Loucy (cell line): ENCODE data around the gene DYNLT4.

Source experiments
- H2AFZ ChIP-seq: fragments of 200-600 bp; sonication (generic); 2 replicates; pipeline ENCODE4 v1.6.0; 2016; ENCODE audit warnings: antibody characterized with exemption, mild to moderate bottlenecking, low read length, moderate library complexity
- H3F3A ChIP-seq: fragments of 200-600 bp; 2 replicates; pipeline ENCODE4 v1.6.0; 2016; ENCODE audit warnings: antibody characterized with exemption, low read depth, mild to moderate bottlenecking
- H3K27me3 ChIP-seq: fragments of 200-600 bp; sonication (generic); 2 replicates; pipeline ENCODE4 v1.6.1; 2014; ENCODE audit warnings: low read length, mild to moderate bottlenecking; ENCODE audit not compliant: insufficient read depth, poor library complexity, severe bottlenecking
- H3K36me3 ChIP-seq: fragments of 200-600 bp; sonication (generic); 2 replicates; pipeline ENCODE4 v1.6.1; 2016; ENCODE audit warnings: low read length; ENCODE audit not compliant: insufficient read depth
- H3K4me1 ChIP-seq: fragments of 200-600 bp; sonication (generic); 2 replicates; pipeline ENCODE4 v1.5.1; 2014; ENCODE audit warnings: low read length, mild to moderate bottlenecking; ENCODE audit not compliant: insufficient read depth, poor library complexity, severe bottlenecking
- H3K4me2 ChIP-seq: fragments of 200-600 bp; sonication (generic); 2 replicates; pipeline ENCODE4 v1.6.0; 2014; ENCODE audit warnings: antibody characterized with exemption, low read length, low read depth, mild to moderate bottlenecking; ENCODE audit not compliant: poor library complexity, severe bottlenecking
- H3K4me3 ChIP-seq: fragments of 200-600 bp; sonication (generic); 2 replicates; pipeline ENCODE4 v1.5.1; 2014; ENCODE audit warnings: low read length, mild to moderate bottlenecking, mixed read lengths; ENCODE audit not compliant: poor library complexity, severe bottlenecking
- H3K79me2 ChIP-seq: fragments of 200-600 bp; sonication (generic); 2 replicates; pipeline ENCODE4 v1.6.1; 2014; ENCODE audit warnings: low read length; ENCODE audit not compliant: insufficient read depth
- H3K9ac ChIP-seq: fragments of 200-600 bp; sonication (generic); 2 replicates; pipeline ENCODE4 v1.6.0; 2014; ENCODE audit warnings: mild to moderate bottlenecking, low read depth, low read length, moderate library complexity; ENCODE audit not compliant: poor library complexity, severe bottlenecking
- H3K9me2 ChIP-seq: fragments of 200-600 bp; sonication (generic); replicated peaks from 2 replicates; pipeline ENCODE4 v1.6.1; 2016; ENCODE audit warnings: low read depth, low read length, mixed read lengths
- H3K9me3 ChIP-seq: fragments of 200-600 bp; sonication (generic); 2 replicates; pipeline ENCODE4 v1.6.1; 2014; ENCODE audit warnings: mild to moderate bottlenecking, antibody characterized with exemption, low read length, low read depth; ENCODE audit not compliant: insufficient read depth
- H4K20me1 ChIP-seq: fragments of 200-600 bp; sonication (generic); 2 replicates; pipeline ENCODE4 v1.6.0; 2014; ENCODE audit warnings: antibody characterized with exemption, low read length, mild to moderate bottlenecking; ENCODE audit not compliant: insufficient read depth, poor library complexity, severe bottlenecking
- CTCF ChIP-seq: fragments of 200-600 bp; sonication (generic); conservative IDR thresholded peaks from 2 replicates; pipeline ENCODE4 v1.5.1; 2014; ENCODE audit warnings: mild to moderate bottlenecking, antibody characterized with exemption, low read length
- EZH2phosphoT487 ChIP-seq: fragments of 200-600 bp; IDR thresholded peaks from 2 replicates; pipeline ENCODE4 v1.6.1; 2018; ENCODE audit warnings: antibody characterized with exemption, mild to moderate bottlenecking, moderate library complexity, borderline replicate concordance

DYNLT4 gene

GRCh38 chr1:44834328-44834727, 27.2 kb upstream of the DYNLT4 start:
- H3K79me2 ChIP-seq: no peaks in the 10 kb centered on the region
- H3K9ac ChIP-seq: no peak overlapping the region
- no peaks in the 10 kb centered on the region for H3K27me3 ChIP-seq
- H3K36me3 ChIP-seq: no peaks in the 10 kb centered on the region
- no peaks in the 10 kb centered on the region for H3K9me2 ChIP-seq
- H2AFZ ChIP-seq: no peak overlapping the region
- H4K20me1 ChIP-seq: no peaks in the 10 kb centered on the region
- no peaks in the 10 kb centered on the region for H3K4me1 ChIP-seq
- TF ChIP-seq CTCF (no peak), EZH2phosphoT487 (no peak)
- no peaks in the 10 kb centered on the region for H3F3A ChIP-seq
- no peaks in the 10 kb centered on the region for H3K9me3 ChIP-seq
- H3K4me2 ChIP-seq: no peak overlapping the region
- H3K4me3 ChIP-seq: no peak overlapping the region

- Histone ChIP-seq H3K9me2 (no peaks in the 10 kb centered on the region), H3K36me3 (no peaks in the 10 kb centered on the region), H3K9ac (no peak overlapping the region), H3K4me2 (no peak overlapping the region), H3K4me3 (no peak overlapping the region), H3K27me3 (no peaks in the 10 kb centered on the region), H2AFZ (no peak overlapping the region), H3K4me1 (no peaks in the 10 kb centered on the region), H3K79me2 (no peaks in the 10 kb centered on the region), H4K20me1 (no peaks in the 10 kb centered on the region), H3K9me3 (no peaks in the 10 kb centered on the region), H3F3A (no peaks in the 10 kb centered on the region)
- TF ChIP-seq EZH2phosphoT487 (no peak), CTCF (no peak)
These were observed 25.0 kb upstream of the DYNLT4 start for GRCh38 chr1:44832056-44832705.

- Histone ChIP-seq H4K20me1 (no peaks in the 10 kb centered on the region), H3K79me2 (no peaks in the 10 kb centered on the region), H3F3A (no peaks in the 10 kb centered on the region), H3K9me3 (no peaks in the 10 kb centered on the region), H3K9ac (no peak overlapping the region), H3K4me2 (no peak overlapping the region), H3K9me2 (no peaks in the 10 kb centered on the region), H3K36me3 (no peaks in the 10 kb centered on the region), H3K4me1 (no peaks in the 10 kb centered on the region), H2AFZ (0 out of 2 replicates have a peak overlapping the region, but pooled peaks have one; percentile 0), H3K27me3 (no peaks in the 10 kb centered on the region), H3K4me3 (no peak overlapping the region)
- TF ChIP-seq CTCF: no peak
- no peak for TF ChIP-seq EZH2phosphoT487
These were observed 24.4 kb upstream of the DYNLT4 start for GRCh38 chr1:44831516-44831915.
